DOHH2 (cell line): ENCODE data around the gene PI4K2A.

Experiments used
- H3F3A ChIP-seq: fragments of 200-600 bp; sonication (generic), shearing (Covaris generic); 2 replicates; pipeline ENCODE4 v1.6.0; 2016; ENCODE audit warnings: antibody characterized with exemption, mild to moderate bottlenecking; ENCODE audit not compliant: control insufficient read depth, insufficient read depth
- H3K27ac ChIP-seq: fragments of 200-600 bp; sonication (generic); 2 replicates; pipeline ENCODE4 v1.5.1; 2014; ENCODE audit warnings: low read depth, mild to moderate bottlenecking, low read length, moderate library complexity
- H3K27me3 ChIP-seq: fragments of 200-600 bp; sonication (generic); 2 replicates; pipeline ENCODE4 v1.6.1; 2014; ENCODE audit warnings: mild to moderate bottlenecking, low read length, mixed read lengths; ENCODE audit not compliant: control insufficient read depth
- H3K36me3 ChIP-seq: fragments of 200-600 bp; sonication (generic); 2 replicates; pipeline ENCODE4 v1.6.1; 2014; ENCODE audit warnings: mild to moderate bottlenecking, low read length, moderate library complexity, mixed read lengths; ENCODE audit not compliant: control insufficient read depth
- H3K4me1 ChIP-seq: fragments of 200-600 bp; sonication (generic); 2 replicates; pipeline ENCODE4 v1.6.1; 2014; ENCODE audit warnings: mild to moderate bottlenecking, low read length, mixed read lengths; ENCODE audit not compliant: control insufficient read depth
- H3K4me2 ChIP-seq: fragments of 200-600 bp; sonication (generic); 2 replicates; pipeline ENCODE4 v1.6.0; 2014; ENCODE audit warnings: mild to moderate bottlenecking, low read length, moderate library complexity
- H3K4me3 ChIP-seq: fragments of 200-600 bp; sonication (generic); 2 replicates; pipeline ENCODE4 v1.5.1; 2014; ENCODE audit warnings: mild to moderate bottlenecking, low read length, mixed read lengths
- H3K79me2 ChIP-seq: fragments of 200-600 bp; sonication (generic); 2 replicates; pipeline ENCODE4 v1.6.1; 2014; ENCODE audit warnings: mild to moderate bottlenecking, low read length, mixed read lengths; ENCODE audit not compliant: control insufficient read depth
- H3K9me2 ChIP-seq: fragments of 200-600 bp; sonication (generic); replicated peaks from 2 replicates; pipeline ENCODE4 v1.6.1; 2014; ENCODE audit warnings: mild to moderate bottlenecking, low read length, mixed read lengths; ENCODE audit not compliant: control insufficient read depth
- H3K9me3 ChIP-seq: fragments of 200-600 bp; sonication (generic); 2 replicates; pipeline ENCODE4 v1.6.1; 2014; ENCODE audit warnings: antibody characterized with exemption, low read length, mixed read lengths; ENCODE audit not compliant: control insufficient read depth, insufficient read depth
- H4K20me1 ChIP-seq: fragments of 200-600 bp; sonication (generic); 2 replicates; pipeline ENCODE4 v1.6.0; 2014; ENCODE audit warnings: low read depth, mild to moderate bottlenecking, antibody characterized with exemption, low read length, moderate library complexity; ENCODE audit not compliant: control insufficient read depth, insufficient read depth
- CTCF ChIP-seq: fragments of 200-600 bp; sonication (generic); IDR thresholded peaks from one replicate; pipeline ENCODE4 v1.5.1; 2014; ENCODE audit warnings: antibody characterized with exemption, mild to moderate bottlenecking, low read depth, low read length; ENCODE audit not compliant: poor library complexity, severe bottlenecking
- EZH2phosphoT487 ChIP-seq: fragments of 200-600 bp; sonication (generic); IDR thresholded peaks from 2 replicates; pipeline ENCODE4 v1.6.1; 2017; ENCODE audit warnings: borderline replicate concordance, mild to moderate bottlenecking, antibody characterized with exemption, low read length, moderate library complexity, mixed read lengths

PI4K2A gene

GRCh38 chr10:97656777-97657176 lies 16.3 kb downstream of the PI4K2A start:
- Histone ChIP-seq H3K9me3 (no peaks in the 10 kb centered on the region), H3F3A (no peaks in the 10 kb centered on the region), H3K27ac (no peak overlapping the region), H3K79me2 (no peaks in the 10 kb centered on the region), H3K4me1 (no peaks in the 10 kb centered on the region), H3K36me3 (peaks cover 44% of the 10 kb centered on the region), H3K4me3 (no peak overlapping the region), H4K20me1 (no peaks in the 10 kb centered on the region), H3K27me3 (no peaks in the 10 kb centered on the region), H3K9me2 (no peaks in the 10 kb centered on the region), H3K4me2 (no peak overlapping the region)
- TF ChIP-seq EZH2phosphoT487 = no peak

GRCh38 chr10:97659589-97659988 lies 19.1 kb downstream of the PI4K2A start:
- H3K27me3 ChIP-seq = no peaks in the 10 kb centered on the region
- H3K9me2 ChIP-seq = no peaks in the 10 kb centered on the region
- no peaks in the 10 kb centered on the region for H3K9me3 ChIP-seq
- peaks cover 34% of the 10 kb centered on the region for H3K36me3 ChIP-seq
- no peak overlapping the region for H3K4me2 ChIP-seq
- no peak overlapping the region for H3K4me3 ChIP-seq
- no peaks in the 10 kb centered on the region for H3K79me2 ChIP-seq
- no peak overlapping the region for H3K27ac ChIP-seq
- H3F3A ChIP-seq = no peaks in the 10 kb centered on the region
- no peaks in the 10 kb centered on the region for H3K4me1 ChIP-seq
- TF ChIP-seq EZH2phosphoT487 = no peak
- H4K20me1 ChIP-seq = no peaks in the 10 kb centered on the region

- H3K27ac ChIP-seq = no peak overlapping the region
- no peaks in the 10 kb centered on the region for H3K4me1 ChIP-seq
- H3K79me2 ChIP-seq = no peaks in the 10 kb centered on the region
- H4K20me1 ChIP-seq = no peaks in the 10 kb centered on the region
- H3F3A ChIP-seq = no peaks in the 10 kb centered on the region
- no peaks in the 10 kb centered on the region for H3K9me3 ChIP-seq
- H3K4me3 ChIP-seq = no peak overlapping the region
- no peak overlapping the region for H3K4me2 ChIP-seq
- TF ChIP-seq CTCF (no peak), EZH2phosphoT487 (no peak)
- no peaks in the 10 kb centered on the region for H3K27me3 ChIP-seq
- no peaks in the 10 kb centered on the region for H3K9me2 ChIP-seq
- H3K36me3 ChIP-seq = peaks cover 30% of the 10 kb centered on the region
These were observed 23.9 kb downstream of the PI4K2A start for GRCh38 chr10:97664282-97664850.

GRCh38 chr10:97666992-97667391 lies 26.5 kb downstream of the PI4K2A start:
- Histone ChIP-seq H3K36me3 (peaks cover 27% of the 10 kb centered on the region), H3K9me3 (no peaks in the 10 kb centered on the region)
- no peak for TF ChIP-seq EZH2phosphoT487
- TF ChIP-seq CTCF = no peak

More at GRCh38 chr10:97666992-97667391, 26.5 kb downstream of the PI4K2A start:
- Histone ChIP-seq H3K27me3 (no peaks in the 10 kb centered on the region), H3K79me2 (no peaks in the 10 kb centered on the region), H3K4me1 (no peaks in the 10 kb centered on the region), H3K4me2 (no peak overlapping the region), H4K20me1 (no peaks in the 10 kb centered on the region), H3F3A (no peaks in the 10 kb centered on the region), H3K27ac (no peak overlapping the region), H3K9me2 (no peaks in the 10 kb centered on the region), H3K4me3 (no peak overlapping the region)
